GM19397 (cell line): ENCODE results near the gene SGPP1.
"Not testable (repeated sequence)": the region's sequence is repeated elsewhere in the genome, so short reads cannot be mapped to it uniquely, and the experiment has no call there.

ENCODE experiments used
- ATAC-seq: cut with Tn5 transposase; IDR thresholded peaks from one replicate; pipeline ENCODE4 v1.9.1; 2021; ENCODE audit warnings: mild to moderate bottlenecking, moderate library complexity; ENCODE audit not compliant: unreplicated experiment

Gene SGPP1, protein sequence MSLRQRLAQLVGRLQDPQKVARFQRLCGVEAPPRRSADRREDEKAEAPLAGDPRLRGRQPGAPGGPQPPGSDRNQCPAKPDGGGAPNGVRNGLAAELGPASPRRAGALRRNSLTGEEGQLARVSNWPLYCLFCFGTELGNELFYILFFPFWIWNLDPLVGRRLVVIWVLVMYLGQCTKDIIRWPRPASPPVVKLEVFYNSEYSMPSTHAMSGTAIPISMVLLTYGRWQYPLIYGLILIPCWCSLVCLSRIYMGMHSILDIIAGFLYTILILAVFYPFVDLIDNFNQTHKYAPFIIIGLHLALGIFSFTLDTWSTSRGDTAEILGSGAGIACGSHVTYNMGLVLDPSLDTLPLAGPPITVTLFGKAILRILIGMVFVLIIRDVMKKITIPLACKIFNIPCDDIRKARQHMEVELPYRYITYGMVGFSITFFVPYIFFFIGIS

DNA sequence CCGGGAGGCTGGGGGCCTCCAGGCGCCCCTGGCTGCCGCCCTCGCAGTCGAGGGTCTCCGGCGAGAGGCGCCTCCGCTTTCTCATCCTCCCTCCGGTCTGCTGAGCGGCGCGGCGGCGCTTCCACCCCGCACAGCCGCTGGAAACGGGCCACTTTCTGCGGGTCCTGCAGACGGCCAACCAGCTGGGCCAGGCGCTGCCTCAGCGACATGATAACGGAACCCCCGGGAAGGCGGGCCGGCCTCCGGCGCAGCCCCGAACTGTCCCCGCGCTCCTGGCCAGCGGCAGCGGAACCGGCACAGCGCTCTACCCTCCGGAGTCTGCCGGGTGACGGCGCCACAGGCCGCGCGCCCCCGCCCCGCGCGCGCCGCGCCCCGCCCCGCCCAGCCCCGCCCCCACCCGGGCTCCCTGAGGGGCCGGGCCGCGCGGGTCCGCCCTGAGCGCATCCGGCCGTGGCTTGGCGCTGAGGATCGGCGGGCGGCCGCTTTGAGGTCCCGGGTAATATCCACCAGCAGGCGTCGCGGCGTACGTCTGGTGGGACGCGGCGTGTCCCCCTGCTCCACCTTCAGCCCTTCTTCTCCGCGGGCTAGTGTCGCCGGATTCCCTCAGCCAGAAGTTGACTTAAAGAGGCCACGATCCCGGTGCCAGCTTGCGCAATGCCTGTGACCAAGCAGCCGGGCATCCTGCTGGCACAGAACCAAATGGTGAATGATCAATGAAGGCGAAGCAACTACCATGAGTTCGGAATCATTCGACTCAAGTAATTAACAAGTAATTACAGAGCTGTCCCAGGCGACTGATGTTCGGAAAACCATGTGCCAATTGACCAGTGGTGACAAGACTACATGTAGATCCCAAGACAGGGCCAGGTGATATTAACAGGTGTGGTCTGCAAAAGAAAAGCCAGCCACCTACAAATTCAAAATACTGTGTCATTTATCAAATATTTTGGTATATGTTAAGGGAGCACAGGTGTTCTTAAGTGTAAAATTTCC lies at the start of gene SGPP1:
Gene SGPP1, minus strand, starts transcription at position 330 of the 993 bp plus-strand sequence. Its CDS starts 121 bp downstream, at position 209.
- peak; percentile 89 for ATAC-seq

DNA sequence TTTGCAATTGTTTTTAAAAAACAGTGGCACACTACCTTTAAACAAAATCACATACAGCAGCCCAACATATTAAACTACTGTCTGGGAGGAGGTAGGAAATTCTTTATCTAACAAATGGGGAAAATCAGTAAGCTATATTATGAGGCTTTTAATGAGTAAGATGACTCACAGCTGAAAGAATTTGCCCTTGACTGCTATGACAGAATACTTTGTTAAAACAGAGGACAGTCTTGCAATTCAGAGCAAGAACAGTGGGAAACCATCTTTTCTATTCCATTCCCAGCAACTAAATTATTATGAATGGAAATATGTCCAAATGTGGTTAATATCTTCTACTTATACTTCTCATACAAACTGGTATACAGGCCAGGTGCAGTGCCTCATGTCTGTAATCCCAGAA lies 49.2 kb upstream of the SGPP1 start:
- ATAC-seq: no peak

DNA sequence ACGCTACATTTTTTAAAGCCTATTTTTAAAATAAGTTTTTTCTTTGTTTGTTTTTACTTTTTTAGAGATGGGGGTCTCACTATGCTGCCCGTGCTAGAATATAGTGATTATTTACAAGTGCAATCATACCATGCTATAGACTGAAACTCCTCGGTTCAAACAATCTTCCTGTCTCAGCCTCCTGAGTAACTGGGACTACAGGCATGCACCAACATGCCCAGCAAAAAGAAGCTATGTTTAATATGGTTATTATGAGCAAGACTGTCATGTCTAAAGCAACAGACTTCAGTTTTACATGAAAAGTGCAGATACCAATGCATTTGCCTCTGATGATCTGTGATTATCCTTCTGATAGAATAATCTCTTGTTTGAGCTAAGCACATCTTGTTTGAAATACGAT lies 45.6 kb upstream of the SGPP1 start:
- no peak for ATAC-seq

DNA sequence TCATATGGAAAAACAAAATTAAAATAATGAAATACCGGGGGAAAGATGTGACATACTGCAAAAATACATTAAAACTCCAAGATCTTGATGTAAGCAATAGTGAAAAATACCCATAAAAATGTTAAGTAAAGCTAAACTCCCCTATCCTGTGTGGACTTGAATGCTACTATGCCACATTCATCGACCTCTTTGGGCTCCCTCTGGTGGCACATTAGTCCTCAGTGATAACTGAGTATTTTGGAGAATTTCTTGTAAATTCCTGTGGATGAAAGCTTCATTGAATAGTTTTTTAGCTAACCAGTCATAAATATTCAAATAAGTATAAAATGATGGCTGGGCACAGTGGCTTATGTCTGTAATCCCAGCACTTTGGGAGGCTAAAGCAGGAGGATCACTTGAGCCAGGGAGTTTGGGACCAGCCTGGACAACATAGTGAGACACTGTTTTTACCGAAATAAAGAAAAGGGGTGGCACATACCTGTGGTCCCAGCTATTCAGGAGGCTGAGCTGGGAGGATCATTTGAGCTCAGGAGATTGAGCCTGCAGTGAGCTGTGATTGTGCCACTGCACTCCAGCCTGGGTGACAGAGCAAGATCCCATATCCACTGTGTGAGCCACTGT lies 42.4 kb upstream of the SGPP1 start:
- ATAC-seq: no peak

DNA sequence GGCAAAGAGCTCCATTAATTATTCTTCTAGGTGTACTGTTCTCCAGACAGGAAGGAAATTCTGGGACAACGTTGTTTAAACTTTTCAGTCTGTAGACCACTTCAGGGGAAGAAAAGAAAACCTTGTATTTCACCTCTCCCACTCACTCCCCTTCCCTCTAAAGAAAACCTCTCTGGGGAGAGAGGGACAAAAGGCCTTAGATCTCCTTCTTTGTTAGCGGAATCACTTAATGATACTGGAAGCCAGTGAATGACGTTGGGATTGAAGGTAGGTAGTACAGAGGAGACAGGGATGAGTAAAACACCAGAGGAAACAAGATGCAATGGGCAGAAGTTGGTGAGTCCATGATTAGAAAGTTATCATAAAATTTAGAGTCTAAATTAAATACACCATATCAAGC lies 38.7 kb upstream of the SGPP1 start:
- ATAC-seq: no peak

DNA sequence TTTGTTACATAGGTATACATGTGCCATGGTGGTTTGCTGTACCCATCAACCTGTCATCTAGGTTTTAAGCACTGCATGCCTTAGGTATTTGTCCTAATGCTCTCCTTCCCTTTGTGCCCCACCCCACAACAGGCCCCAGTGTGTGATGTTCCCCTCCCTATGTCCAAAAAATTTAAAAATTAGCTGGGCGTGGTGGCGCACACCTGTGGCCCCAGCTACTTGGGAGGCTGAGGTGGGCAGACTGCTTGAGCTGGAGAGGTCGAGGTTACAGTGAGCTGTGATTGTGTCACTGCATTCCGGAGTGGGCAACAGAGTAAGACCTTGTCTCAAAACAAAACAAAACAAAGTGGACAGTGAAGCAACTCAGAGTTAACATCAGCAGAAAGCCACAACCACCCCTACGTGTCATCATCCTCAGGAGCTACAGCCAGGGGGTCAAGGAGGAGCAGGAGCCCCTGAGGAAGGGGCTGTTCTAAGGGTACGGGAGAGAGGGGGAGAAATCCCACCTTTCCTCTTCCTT lies 36.8 kb upstream of the SGPP1 start:
- no peak for ATAC-seq

DNA sequence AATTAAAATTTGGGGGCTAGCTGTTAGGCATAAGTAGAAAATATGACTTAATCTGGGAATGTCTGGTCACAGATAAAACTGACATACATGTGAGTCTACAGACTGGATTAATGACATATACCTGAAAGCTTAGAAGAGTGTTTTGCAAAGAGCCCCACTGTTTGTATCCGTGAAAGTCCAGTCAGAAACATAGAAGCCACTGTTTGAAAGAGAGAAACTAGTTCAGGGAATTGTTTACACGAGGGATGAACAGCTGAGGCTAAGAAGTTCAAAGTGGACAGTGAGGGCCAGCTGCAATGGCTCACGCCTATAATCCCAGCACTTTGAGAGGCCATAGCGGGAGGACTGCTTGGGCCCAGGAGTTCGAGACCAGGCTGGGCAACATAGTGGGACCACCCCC lies 36.2 kb upstream of the SGPP1 start:
- no peak for ATAC-seq

DNA sequence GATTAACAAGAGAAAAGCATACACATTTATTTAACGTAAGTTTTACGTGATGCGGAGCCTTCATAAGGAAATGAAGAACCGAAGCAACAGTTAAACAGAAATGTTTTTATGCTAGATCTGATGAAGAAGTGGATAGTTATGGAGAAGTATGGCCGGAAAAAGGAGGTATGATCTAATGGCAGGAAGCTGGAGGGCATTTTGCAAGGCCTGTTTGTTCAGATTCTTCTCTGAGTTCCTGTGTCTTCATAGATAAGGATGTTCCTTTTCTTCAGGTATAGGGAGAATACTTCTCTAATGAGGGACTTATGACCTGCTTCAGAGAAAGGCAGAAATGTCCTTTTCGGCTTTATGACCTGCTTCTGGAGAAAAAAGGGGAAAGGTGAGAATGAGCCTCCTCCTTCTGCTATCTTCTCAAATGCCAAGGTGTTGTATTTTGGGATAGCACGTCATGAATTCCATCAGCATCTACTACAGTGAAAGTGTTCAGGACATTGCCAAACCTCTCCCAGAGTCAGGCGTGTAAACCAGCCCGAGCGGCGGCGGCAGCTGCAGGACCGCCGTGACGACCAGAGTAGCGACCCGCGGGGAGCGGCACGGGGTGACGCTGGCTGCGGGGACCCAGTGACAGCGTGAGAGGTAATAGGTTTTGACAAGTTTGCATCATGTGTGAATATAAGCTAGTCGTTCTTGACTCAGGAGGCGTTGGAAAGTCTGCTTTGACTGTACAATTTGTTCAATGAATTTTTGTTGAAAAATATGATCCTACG lies 33.7 kb upstream of the SGPP1 start:
- no peak for ATAC-seq

DNA sequence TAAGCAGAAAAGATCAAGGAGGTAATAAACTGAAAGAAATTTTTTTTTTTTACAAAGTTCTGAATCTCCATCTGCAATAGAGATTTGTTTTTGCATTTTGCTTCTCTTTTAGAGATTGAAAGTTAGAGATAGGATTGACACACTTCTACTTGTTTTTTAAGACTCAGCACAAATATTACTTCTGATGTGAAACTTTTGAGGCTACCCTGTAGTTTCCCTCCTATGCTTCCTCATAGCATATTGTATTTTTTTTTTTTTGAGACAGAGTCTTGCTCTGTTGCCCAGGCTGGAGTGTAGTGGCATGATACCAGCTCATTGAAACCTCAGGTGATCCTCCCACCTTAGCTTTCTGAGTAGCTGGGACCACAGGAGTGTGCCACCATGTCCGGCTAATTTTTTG lies 32.1 kb upstream of the SGPP1 start:
- no peak for ATAC-seq

DNA sequence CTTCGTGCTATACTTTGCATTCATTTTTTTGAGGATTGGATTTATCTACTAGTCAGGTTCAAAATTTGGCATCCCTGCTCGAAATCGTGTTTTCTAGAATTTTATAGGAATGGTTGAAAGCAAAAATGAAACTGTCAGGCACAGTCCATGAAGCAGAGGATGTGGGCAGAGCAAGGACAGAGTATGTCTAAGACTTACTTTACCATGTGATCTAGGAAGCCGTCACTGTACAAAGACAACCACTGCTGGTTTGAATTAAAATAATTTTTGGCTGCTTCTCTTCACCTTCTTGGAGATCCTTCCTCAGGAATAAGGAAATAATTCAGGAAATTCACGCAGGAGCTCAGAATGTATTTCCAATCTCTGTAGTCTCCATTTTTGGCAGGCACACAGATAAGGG lies 31.6 kb upstream of the SGPP1 start:
- ATAC-seq: no peak

DNA sequence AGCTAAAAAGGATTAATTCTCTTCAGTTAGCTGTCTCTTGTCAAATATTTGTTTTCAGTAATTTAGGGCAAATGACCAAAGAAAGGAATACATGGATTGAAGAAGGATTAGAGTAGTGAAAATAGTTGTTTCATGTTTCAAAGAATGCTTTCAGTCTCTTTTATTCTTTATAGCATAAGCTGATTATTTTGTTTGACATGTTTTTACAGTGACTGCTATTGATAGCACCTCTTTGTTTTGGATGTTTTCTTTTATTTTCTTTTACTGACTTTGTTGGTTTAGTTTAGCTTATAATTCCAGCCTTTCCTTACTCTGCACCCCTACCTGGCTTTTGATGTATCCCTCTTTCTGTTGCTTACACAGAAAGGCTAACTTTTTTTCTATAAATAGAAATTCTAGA lies 29.3 kb upstream of the SGPP1 start:
- no peak for ATAC-seq

DNA sequence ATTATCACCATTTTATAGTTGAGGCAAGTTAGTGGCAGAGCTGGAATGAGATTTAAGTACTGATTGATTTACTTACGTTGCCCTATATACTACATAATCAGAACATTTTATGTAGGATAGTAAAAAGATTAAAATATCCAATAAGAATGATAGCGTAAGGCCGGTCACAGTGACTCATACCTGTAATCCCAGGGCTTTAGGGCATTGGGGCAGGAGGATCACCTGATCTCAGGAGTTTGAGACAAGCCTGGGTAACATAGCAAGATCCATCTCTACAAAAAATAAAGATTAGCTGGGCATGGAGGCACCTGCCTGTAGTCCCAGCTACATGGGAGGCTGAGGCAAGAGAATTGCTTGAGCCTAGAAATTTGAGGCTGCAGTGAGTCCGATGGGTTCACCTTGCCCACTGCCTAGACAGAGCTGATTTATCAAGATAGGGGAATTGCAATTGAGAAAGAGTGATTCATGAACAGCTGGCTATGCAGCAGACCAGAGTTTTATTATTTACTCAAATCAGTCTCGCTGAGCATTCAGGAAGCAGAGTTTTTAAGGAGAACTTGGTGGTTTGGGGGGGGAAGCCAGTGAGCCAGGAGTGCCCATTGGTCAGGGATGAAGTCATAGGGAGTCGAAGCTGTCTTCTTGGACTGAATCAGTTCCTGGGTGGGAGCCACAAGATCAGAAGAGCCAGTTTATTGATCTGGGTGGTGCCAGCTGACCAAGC lies 24.7 kb upstream of the SGPP1 start:
- no peak for ATAC-seq

DNA sequence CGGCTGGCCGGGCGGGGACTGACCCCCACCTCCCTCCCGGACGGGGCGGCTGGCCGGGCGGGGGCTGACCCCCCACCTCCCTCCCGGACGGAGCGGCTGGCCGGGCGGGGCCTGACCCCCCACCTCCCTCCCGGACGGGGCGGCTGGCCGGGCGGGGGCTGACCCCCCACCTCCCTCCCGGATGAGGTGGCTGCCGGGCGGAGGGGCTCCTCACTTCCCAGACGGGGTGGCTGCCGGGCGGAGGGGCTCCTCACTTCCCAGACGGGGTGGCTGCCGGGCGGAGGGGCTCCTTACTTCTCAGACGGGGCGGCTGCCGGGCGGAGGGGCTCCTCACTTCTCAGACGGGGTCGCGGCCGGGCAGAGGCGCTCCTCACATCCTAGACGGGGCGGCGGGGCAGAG lies 23.2 kb upstream of the SGPP1 start:
- not testable (repeated sequence) for ATAC-seq

DNA sequence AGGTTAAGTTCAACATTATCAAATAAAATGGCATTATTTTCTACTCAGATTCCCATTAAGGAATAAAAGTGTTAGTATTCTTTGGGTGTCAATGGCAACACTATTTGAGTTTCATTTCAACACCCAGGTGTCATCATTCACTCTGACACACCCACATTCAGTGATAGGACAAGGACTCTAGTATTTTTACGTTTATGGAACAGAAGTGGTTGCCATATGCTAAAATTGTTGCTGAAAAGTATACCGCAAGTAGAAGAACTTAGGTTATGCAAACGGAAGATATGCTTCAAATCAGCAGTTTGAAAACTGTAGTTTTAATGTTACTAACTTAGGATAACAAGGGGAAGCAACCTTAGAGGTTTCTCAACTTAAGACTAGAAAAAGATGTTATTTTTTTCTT lies 20.0 kb upstream of the SGPP1 start:
- peak; percentile 33 for ATAC-seq

DNA sequence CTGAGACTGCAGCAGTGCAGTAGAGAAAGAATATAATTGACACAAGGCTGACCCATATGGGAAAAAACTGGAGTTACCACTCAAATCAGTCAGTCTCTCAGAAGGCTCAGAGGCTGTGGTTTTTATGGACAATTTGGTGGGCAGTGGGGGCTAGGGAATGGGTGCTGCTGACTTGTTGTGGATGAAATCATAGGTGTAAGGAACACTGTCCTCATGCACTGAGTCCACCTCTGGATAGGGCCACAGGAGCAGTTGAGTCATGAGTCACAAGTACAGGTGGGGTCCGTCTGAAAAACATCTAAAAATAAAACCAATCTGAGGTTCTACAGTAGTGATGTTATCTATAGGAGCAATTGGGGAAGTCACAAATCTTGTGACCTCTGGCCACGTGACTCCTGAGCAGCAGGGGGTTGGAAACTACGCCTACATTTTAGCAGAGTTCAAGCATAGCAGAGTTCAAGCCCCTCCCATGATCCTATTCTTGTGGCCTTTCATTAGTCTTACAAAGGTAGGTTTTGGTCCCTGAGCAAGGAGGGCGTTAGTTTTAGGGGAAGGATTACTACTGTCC lies 18.1 kb upstream of the SGPP1 start:
- peak; percentile 71 for ATAC-seq

DNA sequence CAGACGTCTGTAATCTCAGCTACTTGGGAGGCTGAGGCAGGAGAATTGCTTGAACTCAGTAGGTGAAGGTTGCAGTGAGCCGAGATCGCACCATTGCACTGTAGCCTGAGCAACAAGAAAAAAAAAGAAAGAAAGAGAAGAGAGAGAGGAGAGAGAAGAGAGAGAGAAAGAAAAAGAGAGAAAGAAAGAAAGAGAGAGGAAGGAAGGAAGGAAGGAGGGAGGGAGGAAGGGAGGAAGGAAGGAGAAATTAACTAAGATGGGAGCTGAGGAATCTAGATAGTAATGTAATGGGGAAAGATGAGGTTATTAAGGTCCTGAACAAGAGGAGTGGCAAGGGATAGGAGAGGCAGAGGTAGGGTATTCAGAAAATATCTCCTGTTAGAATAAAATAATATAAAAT lies 17.4 kb upstream of the SGPP1 start:
- no peak for ATAC-seq

DNA sequence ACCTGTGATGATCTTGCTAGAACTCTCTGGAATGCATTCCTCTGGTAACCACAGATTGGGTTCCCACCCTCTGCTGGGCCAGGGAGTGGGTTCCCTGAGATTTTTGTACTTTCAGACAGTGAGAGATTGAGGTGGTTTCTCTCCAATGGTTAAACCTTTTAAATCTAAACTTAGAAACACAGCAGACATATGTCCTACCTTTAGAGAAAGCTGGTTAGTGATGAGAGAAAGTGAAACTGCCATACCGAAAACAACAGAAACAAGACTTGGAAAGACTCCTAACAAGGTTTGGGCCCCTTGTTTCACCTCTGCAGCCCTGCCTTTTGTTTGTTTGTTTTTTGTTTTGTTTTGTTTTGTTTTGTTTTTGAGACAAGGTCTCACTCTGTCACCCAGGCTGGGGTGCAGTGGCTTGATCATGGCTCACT lies 9.7 kb upstream of the SGPP1 start:
- ATAC-seq: peak; percentile 87

DNA sequence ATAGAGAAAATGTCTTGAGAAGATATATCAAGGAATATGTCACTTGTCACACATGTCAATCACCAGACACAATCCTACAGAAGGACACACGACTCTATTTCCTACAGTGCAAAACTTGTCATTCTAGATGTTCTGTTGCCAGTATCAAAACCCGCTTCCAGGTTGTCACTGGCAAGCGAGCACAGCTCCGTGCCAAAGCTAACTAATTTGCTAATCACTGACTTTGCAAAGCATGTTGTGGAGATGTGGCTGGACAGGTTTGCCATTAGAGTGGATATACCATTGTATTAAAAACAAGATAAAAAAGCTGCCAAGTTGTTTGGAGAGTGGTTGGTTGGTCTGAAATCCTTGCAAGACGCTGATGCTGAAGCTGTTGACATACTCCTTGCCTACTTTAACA lies 7.9 kb upstream of the SGPP1 start:
- no peak for ATAC-seq

DNA sequence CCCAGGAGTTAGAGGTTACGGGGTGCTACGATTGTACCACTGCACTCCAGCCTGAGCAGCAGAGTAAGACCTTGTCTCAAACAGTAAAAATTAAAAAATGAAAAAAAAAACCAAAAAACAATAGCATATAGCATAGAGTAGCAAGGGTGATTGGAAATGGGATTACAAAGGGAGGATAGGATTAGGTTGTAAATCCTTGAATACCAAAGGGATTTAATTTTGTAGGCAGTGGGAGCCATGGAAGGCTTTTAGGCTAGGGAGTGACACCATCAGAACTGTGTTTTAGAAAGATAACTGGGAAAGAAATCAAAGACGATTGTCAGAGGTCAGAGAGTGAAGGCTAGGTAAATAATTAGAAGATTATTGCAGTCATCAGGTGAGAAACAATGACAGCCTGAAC lies 2.8 kb upstream of the SGPP1 start:
- ATAC-seq: no peak
